ENCODE data around the gene ACSL1.

ACSL1 gene

GRCh38 chr4:184810720-184811119 lies 15.0 kb downstream of the ACSL1 start:
- DNase-seq, result no peak

GRCh38 chr4:184808713-184809050 lies 17.1 kb downstream of the ACSL1 start:
- no peak for DNase-seq

DNA sequence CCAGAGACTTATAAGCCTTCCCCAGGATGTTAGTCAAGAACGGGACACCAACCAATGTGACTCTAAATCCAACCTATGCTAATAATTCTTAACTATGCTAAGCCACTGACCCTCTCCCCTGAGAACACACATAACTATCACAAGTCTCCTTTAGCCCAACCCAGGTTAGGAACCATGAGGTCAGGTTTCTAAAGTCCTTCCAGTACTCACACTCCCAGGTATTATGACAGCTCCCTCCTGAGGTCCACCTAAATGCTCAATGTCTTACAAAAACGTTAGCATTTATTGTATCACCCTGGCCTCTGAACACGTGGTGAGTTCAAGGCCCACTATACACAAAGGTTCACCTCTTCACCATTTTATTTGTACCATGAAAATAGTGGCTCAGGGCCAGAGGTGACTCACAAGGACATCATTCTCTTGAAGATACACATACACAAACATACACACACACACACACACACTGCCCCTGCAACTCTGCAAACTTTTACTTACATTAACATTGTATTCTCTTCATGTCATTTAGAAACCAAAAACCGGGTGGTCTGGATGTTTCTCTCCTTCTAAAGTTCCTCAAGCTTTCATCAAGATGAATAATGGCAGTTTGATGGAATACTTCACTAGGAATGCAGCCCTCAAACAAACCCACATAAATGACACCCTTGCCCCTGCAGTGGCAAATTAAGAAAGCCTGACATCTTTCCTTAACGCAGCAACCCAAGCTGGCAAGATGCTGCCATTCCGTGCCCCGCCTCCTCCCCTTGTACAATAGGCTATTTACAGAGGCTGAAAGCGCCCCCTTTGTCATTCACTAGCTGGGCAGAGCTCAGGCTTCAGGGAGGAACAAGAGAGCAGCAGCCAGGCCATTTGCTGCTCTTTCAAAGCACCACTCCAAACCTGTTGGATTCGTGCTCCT lies 17.7 kb downstream of the ACSL1 start:
- peak; percentile 25 for DNase-seq

DNA sequence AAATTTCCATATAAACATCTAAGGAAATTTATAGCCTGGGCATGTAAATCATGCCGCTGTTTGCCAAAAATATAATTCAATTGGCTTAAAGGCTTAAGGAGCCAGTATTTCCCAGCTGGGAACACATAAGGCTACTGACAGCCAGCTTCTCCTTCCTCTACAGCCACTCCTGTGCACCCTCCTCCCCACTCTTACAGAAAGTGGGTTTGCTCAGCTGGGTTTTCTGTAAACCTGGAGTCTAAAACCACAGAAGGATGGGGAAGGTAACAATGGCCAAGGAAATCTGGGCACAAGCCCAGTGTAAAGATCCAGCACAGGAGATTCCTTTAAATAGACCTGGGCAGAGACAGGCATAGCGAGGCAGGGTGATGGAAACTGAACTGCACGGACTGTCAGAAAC lies 18.5 kb downstream of the ACSL1 start:
- no peak for DNase-seq

GRCh38 chr4:184806711-184807110 lies 19.1 kb downstream of the ACSL1 start:
- DNase-seq, result no peak

GRCh38 chr4:184806229-184806550 lies 19.6 kb downstream of the ACSL1 start:
- DNase-seq, result no peak

DNA sequence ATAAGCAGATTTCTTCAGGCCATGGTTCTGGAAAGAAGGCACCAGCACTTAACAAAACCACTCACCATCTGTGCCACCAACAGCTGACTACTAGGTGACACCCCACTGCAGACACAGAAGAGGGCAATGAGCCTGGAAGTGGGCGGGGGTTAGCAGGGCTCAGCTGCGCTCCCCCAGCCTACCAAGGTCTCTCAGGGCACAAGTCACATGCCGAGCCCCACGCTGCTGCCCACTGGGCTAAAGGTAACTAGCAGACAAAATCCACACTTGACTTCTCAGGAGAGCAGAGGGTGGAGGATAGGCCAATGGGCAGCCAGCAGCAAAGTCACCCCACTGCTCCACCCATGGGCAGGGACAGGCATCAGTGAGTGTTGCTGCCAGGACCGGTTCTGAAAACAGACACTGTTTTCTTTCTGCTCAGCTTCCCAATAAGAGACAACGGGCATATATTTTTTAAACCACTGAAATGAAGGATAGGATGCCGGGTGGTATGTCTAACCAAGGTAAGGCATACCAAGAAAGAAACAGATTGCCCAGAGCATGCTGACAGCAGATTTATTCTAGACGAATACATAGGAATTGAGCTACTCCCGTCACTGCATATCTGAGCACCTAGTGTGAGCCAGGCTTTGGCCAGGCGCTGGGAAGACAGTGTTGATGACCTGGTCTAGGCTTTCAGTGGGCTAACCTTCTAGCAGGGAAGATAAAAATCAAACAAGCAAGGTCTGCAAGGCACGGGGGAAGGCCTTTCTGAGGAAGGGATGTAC lies 20.1 kb downstream of the ACSL1 start:
- peak; percentile 43 for DNase-seq

- no peak for DNase-seq
These were observed 21.1 kb downstream of the ACSL1 start for GRCh38 chr4:184804621-184805020.

GRCh38 chr4:184803874-184804273 lies 21.9 kb downstream of the ACSL1 start:
- no peak for DNase-seq

- DNase-seq, result no peak
These were observed 22.6 kb downstream of the ACSL1 start for GRCh38 chr4:184803133-184803532.

GRCh38 chr4:184802697-184803015 lies 23.1 kb downstream of the ACSL1 start:
- no peak for DNase-seq

- no peak for DNase-seq
These were observed 23.7 kb downstream of the ACSL1 start for GRCh38 chr4:184801781-184802696.

GRCh38 chr4:184798504-184798903 lies 27.3 kb downstream of the ACSL1 start:
- DNase-seq, result no peak

- DNase-seq, result no peak
These were observed 28.9 kb downstream of the ACSL1 start for GRCh38 chr4:184796906-184797305.

DNA sequence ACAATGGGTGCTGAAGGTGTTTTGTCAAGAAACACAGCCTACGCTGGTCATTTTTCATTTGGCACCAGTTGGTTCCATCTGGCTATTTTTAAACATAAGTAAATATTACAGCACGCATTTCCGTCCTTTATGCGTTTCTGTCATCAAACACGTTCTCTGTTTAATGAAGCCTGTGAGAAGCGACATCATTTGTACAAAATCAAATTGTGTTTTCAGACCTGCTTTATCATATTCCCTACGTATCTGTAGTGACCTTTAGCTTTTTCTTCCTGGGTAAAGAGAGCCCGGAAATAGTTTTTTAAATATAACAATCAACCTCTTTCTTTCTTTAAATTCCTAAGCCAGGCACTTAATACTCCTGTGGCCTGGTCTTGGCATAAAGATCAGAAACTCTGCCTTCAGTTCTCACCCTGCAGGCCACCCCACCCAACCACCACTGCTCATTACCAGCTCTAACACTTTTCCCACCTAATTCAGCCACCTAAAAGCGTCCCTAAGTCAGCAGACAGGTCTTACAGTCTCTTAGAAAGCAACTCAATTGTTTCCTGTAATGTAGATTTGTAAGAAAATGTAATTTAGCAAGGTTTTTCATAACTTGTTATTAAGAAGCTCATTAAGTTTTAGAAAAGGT lies 30.4 kb downstream of the ACSL1 start:
- DNase-seq, result no peak

- no peak for DNase-seq
These were observed 31.3 kb downstream of the ACSL1 start for GRCh38 chr4:184794470-184794869.

DNA sequence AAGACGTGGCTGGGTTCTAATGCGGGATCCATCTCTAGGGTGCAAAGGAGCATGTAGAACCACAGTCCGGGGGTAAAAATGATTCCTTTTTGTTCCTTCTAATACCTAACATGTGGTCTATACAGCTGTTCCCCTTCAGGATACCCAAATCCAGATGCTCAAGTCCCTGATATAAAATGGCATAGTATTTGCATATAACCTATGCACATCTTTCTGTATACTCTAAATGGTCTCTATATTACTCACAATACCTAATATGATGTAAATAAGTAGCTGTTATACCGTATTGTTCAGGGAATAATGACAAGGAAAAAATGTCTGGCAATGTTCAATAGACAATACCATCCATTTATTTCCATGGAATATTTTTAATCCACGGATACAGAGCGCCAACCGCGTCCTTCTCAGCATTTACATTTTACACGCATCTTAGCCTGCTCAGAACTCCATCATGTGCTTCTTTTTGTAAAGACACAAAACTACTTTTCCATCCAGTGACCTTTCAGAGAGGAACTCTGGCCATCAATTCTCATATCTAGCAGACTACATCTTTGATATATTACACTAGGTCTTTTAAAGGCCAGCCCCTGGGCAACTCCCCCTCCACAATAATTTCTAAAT lies 31.9 kb downstream of the ACSL1 start:
- no peak for DNase-seq

DNA sequence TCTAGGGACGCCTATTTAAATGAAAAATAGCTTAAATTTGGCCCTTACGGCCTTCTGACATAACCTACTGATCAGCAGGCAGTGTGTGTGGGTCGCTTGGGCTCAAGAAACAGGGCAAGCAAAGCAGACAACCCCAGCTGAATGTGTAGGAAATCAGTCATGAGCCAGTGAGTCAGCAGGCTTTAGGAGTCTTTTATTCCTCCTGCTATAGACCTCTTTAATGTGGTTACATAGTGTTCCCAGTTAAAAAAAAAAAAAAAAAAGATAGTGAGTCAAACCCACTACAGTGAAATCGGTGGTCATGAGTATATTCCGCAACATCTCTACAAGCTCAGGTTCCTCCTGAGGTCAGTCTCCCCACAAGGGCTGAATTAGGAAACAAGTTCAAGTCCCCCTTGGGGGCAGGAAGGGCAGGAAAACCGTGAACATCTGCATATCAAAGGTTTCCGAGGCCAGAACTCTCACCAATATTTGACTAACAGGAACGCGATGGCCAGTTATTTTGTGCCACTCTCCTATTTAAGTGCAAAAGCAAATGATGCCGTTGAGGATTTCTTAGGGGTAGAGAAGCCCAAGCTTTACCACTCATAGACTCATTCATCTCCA lies 32.7 kb downstream of the ACSL1 start:
- no peak for DNase-seq

DNA sequence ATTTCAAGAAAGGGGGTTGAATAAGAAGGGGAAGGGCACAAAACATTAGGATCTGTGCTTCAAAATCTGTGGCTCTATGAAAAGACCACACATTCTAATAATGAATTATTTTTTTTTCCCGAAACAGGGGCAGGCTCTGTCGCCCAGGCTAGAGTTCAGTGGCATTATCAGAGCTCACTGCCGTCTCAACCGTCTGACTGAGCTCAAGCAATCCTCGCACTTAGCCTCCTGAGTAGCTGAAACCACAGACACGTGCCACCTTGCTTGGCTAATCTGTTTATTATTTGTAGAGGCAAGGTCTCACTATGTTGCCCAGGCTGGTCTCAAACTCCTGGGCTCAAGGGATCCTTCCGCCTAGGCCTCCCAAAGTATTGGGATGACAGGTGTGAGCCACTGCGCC lies 33.4 kb downstream of the ACSL1 start:
- no peak for DNase-seq

DNA sequence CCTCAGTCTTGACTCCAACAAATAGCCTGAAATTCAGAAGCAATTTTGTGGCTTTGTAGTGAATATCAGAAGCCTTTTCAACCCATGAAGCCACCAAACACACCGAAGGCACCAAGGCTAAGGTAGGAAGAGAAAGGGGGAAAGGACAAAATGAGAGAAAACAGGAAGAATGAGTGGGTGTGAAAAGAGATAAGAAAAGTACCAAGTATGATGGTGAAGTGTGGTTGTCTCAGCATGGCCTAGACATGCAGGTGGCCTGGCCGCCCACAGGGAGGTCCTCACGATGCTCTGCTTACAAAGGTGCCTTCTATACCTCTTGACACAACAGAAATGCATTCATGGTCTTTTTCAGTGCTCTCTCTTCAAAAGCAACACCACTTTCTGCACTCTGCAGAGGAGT lies 34.9 kb downstream of the ACSL1 start:
- no peak for DNase-seq

DNA sequence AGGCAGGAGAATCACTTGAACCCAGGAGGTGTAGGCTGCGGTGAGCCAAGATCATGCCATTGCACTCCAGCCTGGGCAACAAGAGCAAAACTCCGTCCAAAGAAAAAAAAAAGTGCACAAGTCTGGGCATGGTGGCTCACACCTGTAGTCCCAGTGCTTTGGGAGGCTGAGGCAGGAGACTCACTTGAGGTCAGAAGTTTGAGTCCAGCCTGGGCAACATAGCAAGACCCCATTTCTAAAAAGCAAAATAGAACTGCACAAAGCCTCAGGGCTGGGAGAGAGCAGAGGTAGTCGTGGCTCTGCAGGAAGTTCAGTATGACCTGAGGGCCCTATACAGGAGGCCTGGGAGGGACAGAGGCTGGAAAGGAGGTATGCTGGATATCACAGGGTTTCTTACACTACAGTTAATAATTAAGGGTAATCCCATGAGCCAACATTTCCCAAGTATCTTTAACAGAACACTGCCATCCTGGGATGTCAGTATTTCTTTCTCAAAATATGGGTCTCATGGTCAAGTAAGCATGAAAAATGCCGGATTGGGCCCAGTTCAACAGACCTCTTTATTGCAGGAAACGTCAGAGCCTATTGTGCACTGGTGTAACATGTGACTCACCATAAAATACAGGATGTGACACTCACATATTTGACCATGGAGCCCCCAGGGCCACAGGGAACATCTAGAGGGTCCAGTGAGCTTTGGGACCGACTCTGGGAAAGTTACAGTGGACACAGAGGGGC lies 37.8 kb downstream of the ACSL1 start:
- DNase-seq, result no peak
